Fibroblast of mammary gland (primary cell): ENCODE data around the gene NOXRED1.

ENCODE experiments used
- DNase-seq: peaks from one replicate; pipeline ENCODE4 v3.0.0-alpha.2; 2010; ENCODE audit warnings: low read depth
- H3K4me3 ChIP-seq: 2 replicates; pipeline ENCODE4 v1.5.1; 2011; ENCODE audit warnings: low read depth, mild to moderate bottlenecking, low read length, moderate library complexity; ENCODE audit not compliant: control insufficient read depth
- TF ChIP-seq, protein P1 (sequence below): conservative IDR thresholded peaks from 2 replicates; pipeline ENCODE4 v1.5.1; 2011; ENCODE audit warnings: low read depth, low read length, inconsistent platforms; ENCODE audit not compliant: control insufficient read depth, insufficient read depth

Gene NOXRED1

DNA sequence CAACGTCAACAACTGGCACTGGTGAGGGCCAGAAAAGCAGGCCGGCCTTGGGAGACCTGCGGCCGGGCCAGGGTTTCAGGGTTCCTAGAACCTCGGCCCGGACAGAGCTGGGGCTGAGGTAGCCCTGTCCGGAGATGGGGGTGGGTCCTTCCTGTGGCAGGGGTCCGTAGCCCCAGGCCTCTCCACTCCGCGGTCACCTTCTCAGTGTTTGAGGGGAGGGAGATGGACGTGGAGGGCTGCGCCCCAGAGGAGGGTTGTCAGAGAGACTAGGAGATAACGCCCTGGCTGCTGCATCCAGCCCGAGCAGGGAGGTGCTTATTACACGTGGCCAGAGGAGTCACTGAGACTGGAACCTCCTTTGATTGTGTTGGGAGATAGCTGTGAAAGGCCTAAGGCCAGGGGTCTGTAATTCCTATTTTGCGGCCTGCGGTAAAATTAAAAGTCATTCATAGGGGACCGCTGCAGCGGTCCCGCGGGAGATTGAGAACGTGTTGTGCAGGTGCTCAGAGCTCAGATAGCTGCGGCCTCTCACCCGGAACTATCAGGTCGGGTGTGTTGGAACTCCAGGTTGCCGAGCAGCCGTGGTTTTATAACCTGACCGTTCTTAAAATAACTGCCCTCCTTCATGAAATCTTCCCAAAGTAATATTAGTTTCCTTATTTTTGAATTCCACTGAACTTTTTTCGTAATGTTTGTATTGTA, 35.1 kb upstream of the NOXRED1 start:
- TF ChIP-seq, protein P1, sequence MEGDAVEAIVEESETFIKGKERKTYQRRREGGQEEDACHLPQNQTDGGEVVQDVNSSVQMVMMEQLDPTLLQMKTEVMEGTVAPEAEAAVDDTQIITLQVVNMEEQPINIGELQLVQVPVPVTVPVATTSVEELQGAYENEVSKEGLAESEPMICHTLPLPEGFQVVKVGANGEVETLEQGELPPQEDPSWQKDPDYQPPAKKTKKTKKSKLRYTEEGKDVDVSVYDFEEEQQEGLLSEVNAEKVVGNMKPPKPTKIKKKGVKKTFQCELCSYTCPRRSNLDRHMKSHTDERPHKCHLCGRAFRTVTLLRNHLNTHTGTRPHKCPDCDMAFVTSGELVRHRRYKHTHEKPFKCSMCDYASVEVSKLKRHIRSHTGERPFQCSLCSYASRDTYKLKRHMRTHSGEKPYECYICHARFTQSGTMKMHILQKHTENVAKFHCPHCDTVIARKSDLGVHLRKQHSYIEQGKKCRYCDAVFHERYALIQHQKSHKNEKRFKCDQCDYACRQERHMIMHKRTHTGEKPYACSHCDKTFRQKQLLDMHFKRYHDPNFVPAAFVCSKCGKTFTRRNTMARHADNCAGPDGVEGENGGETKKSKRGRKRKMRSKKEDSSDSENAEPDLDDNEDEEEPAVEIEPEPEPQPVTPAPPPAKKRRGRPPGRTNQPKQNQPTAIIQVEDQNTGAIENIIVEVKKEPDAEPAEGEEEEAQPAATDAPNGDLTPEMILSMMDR: no peak
- peak; percentile 25 for DNase-seq
- H3K4me3 ChIP-seq: peak overlapping the region; percentile 100

DNA sequence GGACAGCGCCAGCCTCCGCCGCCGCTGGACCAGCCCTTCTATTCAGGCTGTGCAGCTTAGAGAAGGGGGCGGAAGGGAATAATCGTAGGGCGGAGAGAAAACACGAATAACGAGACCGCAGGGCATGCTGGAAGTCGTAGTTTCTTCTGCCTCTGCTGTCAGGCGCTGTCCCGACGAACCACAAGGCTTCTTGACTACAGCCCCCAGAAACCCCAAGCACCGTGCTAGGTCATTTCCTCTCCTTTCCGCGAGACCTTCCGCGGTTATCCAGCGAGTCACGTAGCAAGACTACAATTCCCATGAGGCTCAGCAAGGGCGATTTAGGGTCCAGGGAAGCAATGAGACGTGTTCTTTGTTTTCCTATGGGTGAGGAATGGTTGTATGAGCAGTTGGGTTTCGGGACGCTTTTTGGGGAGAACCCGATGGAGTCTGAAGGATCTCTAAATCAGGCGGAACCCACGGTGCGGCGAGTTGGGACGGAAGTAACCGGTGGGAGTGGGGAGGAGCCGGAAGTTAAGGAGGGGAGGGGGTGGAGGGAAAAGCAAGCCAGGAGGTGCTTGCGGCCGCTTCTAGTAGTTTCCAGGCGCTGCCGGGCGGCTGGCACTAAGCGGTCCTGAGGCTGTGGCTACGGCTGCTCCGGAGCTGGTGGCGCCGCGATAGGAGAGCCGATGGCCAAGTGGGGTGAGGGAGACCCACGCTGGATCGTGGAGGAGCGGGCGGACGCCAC, 34.4 kb upstream of the NOXRED1 start, which contains the start of the genes AHSA1 and VIPAS39:
AHSA1 (plus strand) TSS at position 572 of the 727 bp plus-strand sequence; CDS start at position 669, 97 bp downstream.
VIPAS39 (minus strand) TSS at position 80 of the 727 bp plus-strand sequence. CDS start 3,499 bp downstream, outside the sequence.
- H3K4me3 ChIP-seq: peak within 1 kb of the TSS; percentile 100
- TF ChIP-seq, protein P1: no peak
- DNase-seq: peak; percentile 99

DNA sequence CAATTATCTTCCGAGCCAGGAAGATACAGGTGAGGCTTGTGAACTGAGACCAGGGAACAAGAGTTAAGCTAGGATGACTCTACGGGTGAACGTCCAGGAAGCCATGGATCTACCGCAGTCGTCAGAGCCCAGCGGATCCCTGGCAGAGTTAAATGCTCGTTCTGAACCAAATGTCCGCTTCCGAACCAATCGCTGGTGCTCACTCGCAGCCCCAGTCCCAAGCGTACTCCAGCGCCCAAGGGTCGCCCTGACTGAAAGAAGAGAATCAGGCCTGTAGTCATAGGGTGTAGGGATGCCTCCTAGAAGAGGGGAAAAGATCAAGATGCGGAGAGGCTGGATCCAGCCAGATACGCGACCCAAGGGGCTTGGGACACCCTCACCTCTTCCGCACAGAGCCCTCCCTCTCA, 33.8 kb upstream of the NOXRED1 start:
- peak overlapping the region; percentile 100 for H3K4me3 ChIP-seq
- TF ChIP-seq, protein P1: no peak
- peak; percentile 42 for DNase-seq

DNA sequence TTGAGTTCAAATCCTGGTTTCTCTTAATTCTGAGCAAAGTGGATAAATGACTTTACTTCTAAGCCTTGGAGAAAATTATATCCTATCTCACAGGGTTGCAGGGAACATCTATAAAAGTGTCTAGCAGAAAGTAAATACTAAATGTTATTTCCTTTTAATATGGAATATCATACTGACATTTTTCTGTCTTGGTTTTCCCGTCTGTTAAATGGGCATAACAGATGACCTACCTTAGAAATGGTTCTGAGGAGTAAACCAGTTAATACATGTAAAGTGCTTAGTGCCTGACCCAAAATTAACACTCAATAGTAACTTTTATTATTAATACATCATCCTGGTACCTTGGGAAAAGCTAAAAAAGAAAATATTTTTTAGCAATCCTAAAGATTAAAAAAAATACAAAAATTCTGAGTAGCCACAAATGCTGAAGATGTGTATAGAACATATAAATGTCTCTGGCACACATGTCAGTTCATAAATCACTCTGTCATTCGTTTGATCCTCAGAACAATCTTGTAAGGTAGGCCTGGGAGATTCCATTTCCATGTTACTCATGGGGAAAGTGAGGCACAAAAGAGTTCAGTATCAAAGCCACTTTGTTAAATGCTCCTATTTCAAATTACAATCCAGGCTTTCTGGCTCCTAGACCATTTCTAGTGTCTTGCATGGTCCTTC, 32.8 kb upstream of the NOXRED1 start:
- DNase-seq: no peak
- peak overlapping the region; percentile 100 for H3K4me3 ChIP-seq
- TF ChIP-seq, protein P1: no peak

DNA sequence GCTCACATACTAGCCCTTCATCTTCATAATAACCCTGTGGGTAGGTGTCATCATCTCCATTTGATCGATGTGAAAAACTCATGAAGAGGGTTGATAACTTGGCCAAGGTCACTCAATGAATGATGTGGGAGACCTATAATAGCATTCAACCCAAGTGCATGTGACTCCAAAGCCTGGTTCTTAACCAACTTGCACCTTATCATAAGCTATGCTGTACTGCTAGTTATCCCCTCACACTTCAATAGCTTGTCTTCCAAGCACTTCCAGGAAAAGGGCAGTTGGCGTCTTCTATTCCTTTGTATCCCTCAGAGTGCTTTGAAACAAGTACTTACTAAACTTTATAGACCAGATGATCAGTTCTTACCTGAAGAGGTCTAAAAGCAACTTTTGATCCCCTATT, 18.9 kb upstream of the NOXRED1 start:
- no peak for DNase-seq
- no peak overlapping the region for H3K4me3 ChIP-seq
- TF ChIP-seq, protein P1: no peak

DNA sequence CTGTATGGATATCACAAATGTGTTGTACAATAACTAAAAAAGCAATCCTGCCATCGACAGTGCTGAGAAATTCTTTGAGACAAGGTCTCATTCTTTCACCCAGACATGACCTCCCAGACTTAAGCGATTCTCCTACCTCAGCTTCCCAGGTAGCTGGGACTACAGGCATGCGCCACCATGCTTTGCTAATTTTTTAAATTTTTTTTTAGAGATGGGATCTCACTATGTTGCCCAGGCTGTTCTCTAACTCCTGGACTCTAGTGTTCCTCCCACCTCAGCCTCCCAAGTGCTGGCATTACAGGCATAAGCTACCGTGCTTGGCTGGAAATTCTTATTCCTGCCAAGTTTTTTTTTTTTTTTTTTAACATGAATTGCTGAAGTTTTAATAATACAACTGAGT, 16.5 kb upstream of the NOXRED1 start:
- TF ChIP-seq, protein P1: no peak
- no peak overlapping the region for H3K4me3 ChIP-seq
- DNase-seq: no peak
